ENCODE data around the gene MGA. TPM values are rescaled to one million over a fixed set of nuclear protein-coding genes. Genes with fewer than 3 reads are reported as not detected.
A peak's percentile ranks its signal among the peaks of the same experiment; 100 is the strongest.

Gene MGA
- total RNA-seq, 2 donors from 2014 or later: 58.5 to 62.6 TPM

DNA sequence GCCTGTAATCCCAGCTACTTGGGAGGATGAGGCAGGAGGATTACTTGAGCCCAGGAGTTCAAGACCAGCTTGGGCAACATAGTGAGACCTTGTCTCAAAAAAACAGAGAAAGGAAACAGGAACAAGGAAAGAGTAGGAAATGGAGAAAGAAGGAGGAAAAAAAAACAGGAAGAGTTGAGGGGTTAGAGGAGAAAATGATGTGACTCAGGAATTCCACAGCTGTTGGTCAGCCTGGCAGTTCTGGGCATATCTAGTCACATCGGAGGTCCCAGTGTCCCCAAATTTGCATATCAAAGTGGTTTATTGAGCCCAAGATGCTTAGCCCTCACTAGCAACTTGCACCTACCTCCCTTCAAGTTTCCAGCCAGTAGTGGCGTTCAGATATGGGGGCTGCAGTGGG, 148.9 kb downstream of the MGA start:
- TF ChIP-seq, protein P1, sequence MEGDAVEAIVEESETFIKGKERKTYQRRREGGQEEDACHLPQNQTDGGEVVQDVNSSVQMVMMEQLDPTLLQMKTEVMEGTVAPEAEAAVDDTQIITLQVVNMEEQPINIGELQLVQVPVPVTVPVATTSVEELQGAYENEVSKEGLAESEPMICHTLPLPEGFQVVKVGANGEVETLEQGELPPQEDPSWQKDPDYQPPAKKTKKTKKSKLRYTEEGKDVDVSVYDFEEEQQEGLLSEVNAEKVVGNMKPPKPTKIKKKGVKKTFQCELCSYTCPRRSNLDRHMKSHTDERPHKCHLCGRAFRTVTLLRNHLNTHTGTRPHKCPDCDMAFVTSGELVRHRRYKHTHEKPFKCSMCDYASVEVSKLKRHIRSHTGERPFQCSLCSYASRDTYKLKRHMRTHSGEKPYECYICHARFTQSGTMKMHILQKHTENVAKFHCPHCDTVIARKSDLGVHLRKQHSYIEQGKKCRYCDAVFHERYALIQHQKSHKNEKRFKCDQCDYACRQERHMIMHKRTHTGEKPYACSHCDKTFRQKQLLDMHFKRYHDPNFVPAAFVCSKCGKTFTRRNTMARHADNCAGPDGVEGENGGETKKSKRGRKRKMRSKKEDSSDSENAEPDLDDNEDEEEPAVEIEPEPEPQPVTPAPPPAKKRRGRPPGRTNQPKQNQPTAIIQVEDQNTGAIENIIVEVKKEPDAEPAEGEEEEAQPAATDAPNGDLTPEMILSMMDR (conservative IDR thresholded peaks at IDR 0.05): no peak
- H3K36me3 ChIP-seq (ENCODE audit: control insufficient read depth, insufficient read depth, low read length): no peaks in the 10 kb centered on the region
- H3K9me3 ChIP-seq (ENCODE audit: control insufficient read depth, low read length): no peaks in the 10 kb centered on the region
- Mint-ChIP-seq H3K27me3 (ENCODE audit: insufficient read depth) (no peaks in the 10 kb centered on the region), H3K4me1 (no peaks in the 10 kb centered on the region), H3K36me3 (ENCODE audit: low read depth) (peaks cover 2% of the 10 kb centered on the region), H3K27ac (no peak overlapping the region), H3K4me3 (no peak overlapping the region), H3K9me3 (no peaks in the 10 kb centered on the region)
- 67 to 69% methylated on average over 1 to 2 of the region's 2 CpGs for WGBS, 2 experiments (ENCODE audit: insufficient coverage in 1 of 2, insufficient read length in 1 of 2)
- H3K4me3 ChIP-seq (ENCODE audit: low read length): no peak overlapping the region
- no peak overlapping the region for H3K27ac ChIP-seq (ENCODE audit: low read depth, low read length)
- H3K4me1 ChIP-seq (ENCODE audit: control insufficient read depth, insufficient read depth, low read length): no peaks in the 10 kb centered on the region
- DNase-seq: no peak
- H3K27me3 ChIP-seq (ENCODE audit: control insufficient read depth, insufficient read depth, low read length, poor library complexity, severe bottlenecking): no peaks in the 10 kb centered on the region
- no peak overlapping the region for H3K9ac ChIP-seq (ENCODE audit: extremely low read depth, low read length, poor library complexity, severe bottlenecking)

DNA sequence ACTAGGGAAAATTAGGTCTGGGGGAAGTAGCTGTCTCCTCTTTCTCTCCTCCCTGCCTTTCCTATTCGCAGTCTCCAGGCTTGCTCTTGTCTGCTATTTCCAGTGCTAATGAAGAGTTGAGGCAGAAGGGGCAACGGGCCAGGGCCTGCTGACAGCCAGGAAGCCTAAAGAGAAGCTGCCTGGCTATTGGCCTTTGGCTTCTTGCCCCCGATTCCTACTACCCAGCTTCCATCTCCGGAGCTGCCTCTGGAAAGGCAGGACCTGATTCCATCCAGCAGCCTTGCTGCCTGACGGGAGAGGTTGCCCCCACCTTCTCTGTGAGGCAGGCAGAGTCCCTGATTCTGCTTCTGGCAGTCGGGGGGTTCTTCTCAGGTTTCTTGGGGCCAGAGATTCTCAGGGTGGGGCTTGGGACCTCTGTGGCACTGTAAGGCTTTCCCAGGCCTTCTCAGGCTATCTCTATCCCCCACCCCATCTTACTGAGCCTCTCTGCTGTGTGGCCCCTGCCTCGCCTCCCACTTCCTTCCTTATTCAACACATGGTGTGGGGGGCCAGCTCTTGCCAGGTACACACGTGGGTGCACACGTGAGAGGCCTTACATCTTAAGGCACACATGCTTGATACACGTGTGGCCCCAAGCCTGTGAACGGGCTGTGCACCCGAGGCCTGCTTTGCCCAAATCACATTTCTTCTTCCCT, 149.5 kb downstream of the MGA start:
- Mint-ChIP-seq H3K27ac (peak overlapping the region; percentile 26), H3K4me1 (no peaks in the 10 kb centered on the region), H3K36me3 (ENCODE audit: low read depth) (peaks cover 2% of the 10 kb centered on the region), H3K9me3 (no peaks in the 10 kb centered on the region), H3K27me3 (ENCODE audit: insufficient read depth) (no peaks in the 10 kb centered on the region), H3K4me3 (no peak overlapping the region)
- no peaks in the 10 kb centered on the region for H3K4me1 ChIP-seq (ENCODE audit: control insufficient read depth, insufficient read depth, low read length)
- no peaks in the 10 kb centered on the region for H3K36me3 ChIP-seq (ENCODE audit: control insufficient read depth, insufficient read depth, low read length)
- no peak overlapping the region for H3K9ac ChIP-seq (ENCODE audit: extremely low read depth, low read length, poor library complexity, severe bottlenecking)
- TF ChIP-seq, protein P1 (conservative IDR thresholded peaks at IDR 0.05): no peak
- H3K9me3 ChIP-seq (ENCODE audit: control insufficient read depth, low read length): no peaks in the 10 kb centered on the region
- WGBS, 2 experiments (ENCODE audit: insufficient coverage in 1 of 2, insufficient read length in 1 of 2): 86 to 88% methylated on average over 10 to 12 of the region's 12 CpGs
- H3K27ac ChIP-seq (ENCODE audit: low read depth, low read length): no peak overlapping the region
- no peak overlapping the region for H3K4me3 ChIP-seq (ENCODE audit: low read length)
- DNase-seq: no peak
- no peaks in the 10 kb centered on the region for H3K27me3 ChIP-seq (ENCODE audit: control insufficient read depth, insufficient read depth, low read length, poor library complexity, severe bottlenecking)

DNA sequence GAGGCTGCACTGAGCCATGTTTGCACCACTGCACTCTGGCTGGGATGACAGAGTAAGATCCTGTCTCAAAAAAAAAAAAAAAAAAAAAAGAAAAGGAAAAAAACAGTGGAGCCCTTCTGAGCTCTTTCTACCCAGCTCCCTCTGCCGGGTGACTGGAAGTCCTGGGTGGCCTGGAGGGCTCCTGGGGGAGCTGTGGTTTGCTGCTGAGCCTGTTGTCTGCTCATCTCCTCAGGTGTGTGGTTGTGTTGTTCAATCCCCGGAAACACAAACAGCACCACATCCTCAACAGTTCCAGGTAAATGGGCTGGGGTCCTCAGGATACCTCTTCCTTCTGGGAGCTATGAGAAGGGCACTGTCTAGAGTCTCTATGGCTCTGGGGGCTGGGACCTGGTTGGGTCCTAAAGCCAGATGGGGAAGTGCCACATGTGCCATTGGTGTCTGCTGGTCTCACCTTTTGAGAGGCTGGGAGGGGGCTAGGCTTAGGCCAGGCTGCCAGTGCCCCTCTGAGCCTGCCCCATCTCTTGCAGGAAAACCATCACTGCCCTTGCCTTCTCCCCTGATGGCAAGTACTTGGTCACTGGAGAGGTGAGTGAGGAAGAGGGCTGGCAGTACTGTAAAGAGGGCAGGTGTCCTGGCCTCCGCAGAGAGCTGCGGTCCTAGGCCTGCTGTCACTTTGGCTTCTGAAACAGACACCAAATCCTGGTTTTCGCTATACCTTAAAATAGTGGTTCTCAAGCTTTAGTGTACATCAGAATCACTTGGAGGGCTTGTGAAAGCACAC, 150.6 kb downstream of the MGA start:
- 95 to 100% methylated on average over 3 to 4 of the region's 5 CpGs for WGBS, 2 experiments (ENCODE audit: insufficient coverage in 1 of 2, insufficient read length in 1 of 2)

More for the DNA sequence above, 150.6 kb downstream of the MGA start:
- H3K4me1 Mint-ChIP-seq: no peaks in the 10 kb centered on the region
- TF ChIP-seq, protein P1 (conservative IDR thresholded peaks at IDR 0.05): no peak
- no peaks in the 10 kb centered on the region for H3K27me3 Mint-ChIP-seq (ENCODE audit: insufficient read depth)
- no peak overlapping the region for H3K27ac ChIP-seq (ENCODE audit: low read depth, low read length)
- no peaks in the 10 kb centered on the region for H3K9me3 Mint-ChIP-seq
- H3K36me3 ChIP-seq (ENCODE audit: control insufficient read depth, insufficient read depth, low read length): no peaks in the 10 kb centered on the region
- no peak for DNase-seq
- H3K36me3 Mint-ChIP-seq (ENCODE audit: low read depth): peaks cover 2% of the 10 kb centered on the region
- no peak overlapping the region for H3K4me3 ChIP-seq (ENCODE audit: low read length)
- H3K9ac ChIP-seq (ENCODE audit: extremely low read depth, low read length, poor library complexity, severe bottlenecking): no peak overlapping the region
- no peaks in the 10 kb centered on the region for H3K4me1 ChIP-seq (ENCODE audit: control insufficient read depth, insufficient read depth, low read length)
- H3K27me3 ChIP-seq (ENCODE audit: control insufficient read depth, insufficient read depth, low read length, poor library complexity, severe bottlenecking): no peaks in the 10 kb centered on the region
- H3K4me3 Mint-ChIP-seq: no peak overlapping the region
- H3K9me3 ChIP-seq (ENCODE audit: control insufficient read depth, low read length): no peaks in the 10 kb centered on the region
- H3K27ac Mint-ChIP-seq: no peak overlapping the region
